H9 (cell line): ENCODE data around the gene ATP8A1. TPM values are rescaled to one million over a fixed set of nuclear protein-coding genes. Genes with fewer than 3 reads are reported as not detected.

ENCODE experiments used
- DNase-seq: peaks from one replicate; pipeline ENCODE4 v3.0.0-alpha.2; 2017
- H2AFZ ChIP-seq: one replicate; pipeline ENCODE4 v1.6.1; 2013; ENCODE audit warnings: mild to moderate bottlenecking, low read length, control low read depth, moderate library complexity
- H2AK5ac ChIP-seq: 2 replicates; pipeline ENCODE4 v1.6.1; 2013; ENCODE audit warnings: low read length, control low read depth, mixed read lengths; ENCODE audit not compliant: insufficient read length
- H2BK120ac ChIP-seq: one replicate; pipeline ENCODE4 v1.6.1; 2013; ENCODE audit warnings: low read depth, mild to moderate bottlenecking, low read length, control low read depth, inconsistent platforms; ENCODE audit not compliant: poor library complexity, severe bottlenecking
- H2BK12ac ChIP-seq: 2 replicates; pipeline ENCODE4 v1.6.1; 2013; ENCODE audit warnings: low read length, control low read depth, mixed read lengths, low read depth; ENCODE audit not compliant: insufficient read length
- H2BK15ac ChIP-seq: 2 replicates; pipeline ENCODE4 v1.6.1; 2013; ENCODE audit warnings: low read depth, low read length, control low read depth
- H2BK20ac ChIP-seq: one replicate; pipeline ENCODE4 v1.6.1; 2013; ENCODE audit warnings: low read depth, mild to moderate bottlenecking, low read length, control low read depth, inconsistent platforms; ENCODE audit not compliant: poor library complexity, severe bottlenecking
- H2BK5ac ChIP-seq: 2 replicates; pipeline ENCODE4 v1.6.1; 2013; ENCODE audit warnings: low read length, control low read depth, mixed read lengths; ENCODE audit not compliant: insufficient read length
- H3K14ac ChIP-seq: 2 replicates; pipeline ENCODE4 v1.6.1; 2013; ENCODE audit warnings: low read length, control low read depth; ENCODE audit not compliant: insufficient read depth
- H3K18ac ChIP-seq: 2 replicates; pipeline ENCODE4 v1.6.1; 2013; ENCODE audit warnings: low read depth, mild to moderate bottlenecking, mixed read lengths, low read length, control low read depth; ENCODE audit not compliant: insufficient read length
- H3K23ac ChIP-seq: 2 replicates; pipeline ENCODE4 v1.6.1; 2013; ENCODE audit warnings: low read length, control low read depth, mixed read lengths, low read depth; ENCODE audit not compliant: insufficient read length
- H3K23me2 ChIP-seq: 2 replicates; pipeline ENCODE4 v1.6.1; 2013; ENCODE audit warnings: low read depth, mild to moderate bottlenecking, mixed read lengths, low read length, control low read depth; ENCODE audit not compliant: insufficient read length, poor library complexity, severe bottlenecking
- H3K27ac ChIP-seq: 2 replicates; pipeline ENCODE4 v1.5.1; 2013; ENCODE audit warnings: low read length, control low read depth, mixed read lengths, low read depth; ENCODE audit not compliant: insufficient read length
- H3K27me3 ChIP-seq: 2 replicates; pipeline ENCODE4 v1.6.1; 2013; ENCODE audit warnings: low read length, control low read depth, inconsistent platforms; ENCODE audit not compliant: insufficient read depth
- H3K4ac ChIP-seq: 2 replicates; pipeline ENCODE4 v1.6.1; 2013; ENCODE audit warnings: low read depth, mild to moderate bottlenecking, control low read depth, inconsistent platforms, low read length, moderate library complexity
- H3K4me1 ChIP-seq: 2 replicates; pipeline ENCODE4 v1.6.1; 2013; ENCODE audit warnings: low read length, control low read depth, inconsistent platforms; ENCODE audit not compliant: insufficient read depth
- H3K4me2 ChIP-seq: 2 replicates; pipeline ENCODE4 v1.6.1; 2013; ENCODE audit warnings: low read length, control low read depth, mixed read lengths; ENCODE audit not compliant: insufficient read length, insufficient read depth
- H3K56ac ChIP-seq: 2 replicates; pipeline ENCODE4 v1.6.1; 2013; ENCODE audit warnings: low read depth, mild to moderate bottlenecking, mixed read lengths, low read length, control low read depth; ENCODE audit not compliant: insufficient read length
- H3K79me1 ChIP-seq: 2 replicates; pipeline ENCODE4 v1.6.1; 2013; ENCODE audit warnings: low read depth, mild to moderate bottlenecking, moderate library complexity, low read length, control low read depth, inconsistent platforms; ENCODE audit not compliant: insufficient read depth, poor library complexity, severe bottlenecking
- H3K79me2 ChIP-seq: 2 replicates; pipeline ENCODE4 v1.6.1; 2013; ENCODE audit warnings: low read length, control low read depth, inconsistent platforms; ENCODE audit not compliant: insufficient read depth
- H3K9ac ChIP-seq: 2 replicates; pipeline ENCODE4 v1.6.1; 2013; ENCODE audit warnings: low read length, control low read depth, mixed read lengths; ENCODE audit not compliant: insufficient read length; ENCODE audit errors: extremely low read depth
- H3K9me3 ChIP-seq: one replicate; pipeline ENCODE4 v1.6.1; 2013; ENCODE audit warnings: low read depth, low read length, inconsistent platforms; ENCODE audit not compliant: control insufficient read depth
- H3T11ph ChIP-seq: one replicate; pipeline ENCODE4 v1.6.1; 2013; ENCODE audit warnings: mild to moderate bottlenecking, low read length, control low read depth, inconsistent platforms
- H4K20me1 ChIP-seq: one replicate; pipeline ENCODE4 v1.6.1; 2013; ENCODE audit not compliant: control insufficient read depth, insufficient read length, insufficient read depth
- H4K5ac ChIP-seq: 2 replicates; pipeline ENCODE4 v1.6.1; 2013; ENCODE audit warnings: low read depth, mild to moderate bottlenecking, mixed read lengths, low read length, control low read depth; ENCODE audit not compliant: insufficient read length
- H4K8ac ChIP-seq: replicated peaks from 2 replicates; pipeline ENCODE4 v1.6.1; 2013; ENCODE audit warnings: low read length, control low read depth, mixed read lengths, low read depth; ENCODE audit not compliant: insufficient read length
- H4K91ac ChIP-seq: 2 replicates; pipeline ENCODE4 v1.6.1; 2013; ENCODE audit warnings: low read depth, mild to moderate bottlenecking, moderate library complexity, mixed read lengths, low read length, control low read depth; ENCODE audit not compliant: insufficient read length
- H3K27ac Mint-ChIP-seq, 3 experiments: 2 replicates in 2 of 3; 3 replicates in 1 of 3; pipeline ENCODE4 v1.8.0; 2020 to 2021; ENCODE audit warnings: mixed read lengths in 3 of 3, mild to moderate bottlenecking in 1 of 3, moderate library complexity in 1 of 3
- H3K27me3 Mint-ChIP-seq: 2 replicates; pipeline ENCODE4 v1.8.0; 2021; ENCODE audit warnings: low read depth, mild to moderate bottlenecking, moderate library complexity, mixed read lengths
- H3K36me3 Mint-ChIP-seq, 3 experiments: 2 replicates in 2 of 3; 3 replicates in 1 of 3; pipeline ENCODE4 v1.8.0; 2020 to 2021; ENCODE audit warnings: low read depth in 3 of 3, mixed read lengths in 3 of 3; ENCODE audit not compliant: insufficient read depth in 1 of 3
- H3K4me1 Mint-ChIP-seq, 2 experiments: 2 replicates each; pipeline ENCODE4 v1.8.0; 2020; ENCODE audit warnings: mixed read lengths in 2 of 2
- H3K4me3 Mint-ChIP-seq, 2 experiments: 2 replicates in 1 of 2; 3 replicates in 1 of 2; pipeline ENCODE4 v1.8.0; 2020 to 2021; ENCODE audit warnings: mild to moderate bottlenecking in 2 of 2, mixed read lengths in 2 of 2, moderate library complexity in 1 of 2
- H3K9me3 Mint-ChIP-seq, 2 experiments: 2 replicates in 1 of 2; 3 replicates in 1 of 2; pipeline ENCODE4 v1.8.0; 2020; ENCODE audit warnings: mild to moderate bottlenecking in 2 of 2, mixed read lengths in 2 of 2, moderate library complexity in 1 of 2
- WGBS: extraction: QIAGEN DNeasy Blood & Tissue Kit; methylation state at CpG from one replicate; pipeline ENCODE4 v1.1.7; 2013; ENCODE audit warnings: missing lambda C conversion rate, low lambda C conversion rate, mixed read lengths; ENCODE audit not compliant: insufficient read length; ENCODE audit errors: extremely low coverage; 5-methylcytosine and 5-hydroxymethylcytosine counted together
- total RNA-seq: library from RNA; stranded (reverse); gene quantifications from 2 replicates; pipeline ENCODE4 v1.2.1, GENCODE V29; 2021
- TF ChIP-seq, protein P1 (sequence below): fragments of 200-600 bp; sonication (generic); conservative IDR thresholded peaks from 3 replicates; pipeline ENCODE4 v1.8.0; 2021; ENCODE audit warnings: antibody characterized with exemption, mild to moderate bottlenecking

ATP8A1 gene
- total RNA-seq, 1 experiment from 2014 or later = 5.1 TPM

DNA sequence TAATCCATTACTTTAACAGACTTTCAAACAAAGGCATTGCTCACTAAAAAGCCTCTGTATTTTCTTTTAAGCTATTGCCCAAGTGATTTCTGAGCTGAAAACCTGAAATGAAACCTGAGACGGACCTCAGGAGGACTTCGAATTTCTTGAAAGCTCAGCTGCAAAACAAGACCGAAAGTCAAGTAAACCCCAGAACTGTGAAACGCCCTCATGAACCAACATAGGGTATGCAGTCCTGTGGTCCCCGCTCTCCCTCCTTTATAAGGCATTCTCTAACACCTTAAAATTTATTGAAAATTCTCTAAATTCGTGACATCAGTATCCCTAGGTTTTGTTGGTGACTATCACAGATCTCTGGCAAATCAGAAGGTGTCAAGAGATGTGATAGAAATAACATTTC lies 167.8 kb downstream of the ATP8A1 start:
- H3K14ac ChIP-seq = no peak overlapping the region
- H3K4me1 ChIP-seq = peaks cover 17% of the 10 kb centered on the region; the same call in 1 of the 2 replicates
- WGBS = no CpG with 5 or more reads among the region's 6 CpGs
- no peak overlapping the region for H3T11ph ChIP-seq
- H3K23ac ChIP-seq = no peak overlapping the region
- no peak overlapping the region for H2BK20ac ChIP-seq
- H4K5ac ChIP-seq = no peak overlapping the region
- H3K27me3 ChIP-seq = no peaks in the 10 kb centered on the region
- Mint-ChIP-seq H3K27ac (peak overlapping the region in 1 of 3 experiments; percentile 26; a peak in 2 of 7 replicates), H3K9me3 (no peaks in the 10 kb centered on the region), H3K4me1 (peaks cover 65 to 66% of the 10 kb centered on the region in 2 experiments), H3K27me3 (no peaks in the 10 kb centered on the region; the same call in 1 of the 2 replicates), H3K36me3 (no peaks in the 10 kb centered on the region; a peak in 1 of 7 replicates), H3K4me3 (no peak overlapping the region)
- H2BK120ac ChIP-seq = no peak overlapping the region
- H3K9me3 ChIP-seq = no peaks in the 10 kb centered on the region
- H3K18ac ChIP-seq = no peak overlapping the region
- H3K27ac ChIP-seq = no peak overlapping the region
- H2BK15ac ChIP-seq = no peak overlapping the region
- H2AK5ac ChIP-seq = no peak overlapping the region
- H2BK5ac ChIP-seq = no peak overlapping the region
- H2BK12ac ChIP-seq = no peak overlapping the region
- no peak overlapping the region for H4K91ac ChIP-seq
- DNase-seq = no peak
- no peaks in the 10 kb centered on the region for H4K20me1 ChIP-seq
- H4K8ac ChIP-seq = no peak overlapping the region
- no peak overlapping the region for H3K9ac ChIP-seq
- H3K79me2 ChIP-seq = no peaks in the 10 kb centered on the region
- no peak overlapping the region for H3K4ac ChIP-seq
- TF ChIP-seq, protein P1, sequence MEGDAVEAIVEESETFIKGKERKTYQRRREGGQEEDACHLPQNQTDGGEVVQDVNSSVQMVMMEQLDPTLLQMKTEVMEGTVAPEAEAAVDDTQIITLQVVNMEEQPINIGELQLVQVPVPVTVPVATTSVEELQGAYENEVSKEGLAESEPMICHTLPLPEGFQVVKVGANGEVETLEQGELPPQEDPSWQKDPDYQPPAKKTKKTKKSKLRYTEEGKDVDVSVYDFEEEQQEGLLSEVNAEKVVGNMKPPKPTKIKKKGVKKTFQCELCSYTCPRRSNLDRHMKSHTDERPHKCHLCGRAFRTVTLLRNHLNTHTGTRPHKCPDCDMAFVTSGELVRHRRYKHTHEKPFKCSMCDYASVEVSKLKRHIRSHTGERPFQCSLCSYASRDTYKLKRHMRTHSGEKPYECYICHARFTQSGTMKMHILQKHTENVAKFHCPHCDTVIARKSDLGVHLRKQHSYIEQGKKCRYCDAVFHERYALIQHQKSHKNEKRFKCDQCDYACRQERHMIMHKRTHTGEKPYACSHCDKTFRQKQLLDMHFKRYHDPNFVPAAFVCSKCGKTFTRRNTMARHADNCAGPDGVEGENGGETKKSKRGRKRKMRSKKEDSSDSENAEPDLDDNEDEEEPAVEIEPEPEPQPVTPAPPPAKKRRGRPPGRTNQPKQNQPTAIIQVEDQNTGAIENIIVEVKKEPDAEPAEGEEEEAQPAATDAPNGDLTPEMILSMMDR = no peak
- no peaks in the 10 kb centered on the region for H3K79me1 ChIP-seq
- no peak overlapping the region for H3K4me2 ChIP-seq
- H3K56ac ChIP-seq = no peak overlapping the region
- no peaks in the 10 kb centered on the region for H3K23me2 ChIP-seq
- H2AFZ ChIP-seq = no peak overlapping the region
